WTC11 (cell line): ENCODE results near the gene GAL3ST3. TPM values are rescaled to one million over a fixed set of nuclear protein-coding genes. Genes with fewer than 3 reads are reported as not detected.

ENCODE experiments used
- ATAC-seq: fragments of 200-7000 bp; cut with Tn5 transposase; 2 replicates; pipeline ENCODE4 v1.10.0; 2021; ENCODE audit warnings: mild to moderate bottlenecking, moderate library complexity
- CTCF ChIA-PET: fragments of 300-600 bp; sonication (Branson Sonifier 250); formaldehyde crosslinking; loops from one replicate; lab custom pipeline; 2021; ENCODE audit warnings: antibody characterized with exemption; lab: Charles Lee
- POLR2A ChIA-PET: fragments of 350-600 bp; sonication (Branson Sonifier 250); formaldehyde crosslinking; loops from one replicate; lab custom pipeline; 2021; ENCODE audit warnings: antibody characterized with exemption; lab: Charles Lee
- DNase-seq: peaks from one replicate; pipeline ENCODE4 v3.0.0; 2021; ENCODE audit warnings: low spot score
- H3K27ac Mint-ChIP-seq: 2 replicates; pipeline ENCODE4 v1.8.0; 2021; ENCODE audit warnings: mixed read lengths
- H3K27me3 Mint-ChIP-seq: 2 replicates; pipeline ENCODE4 v1.8.0; 2021; ENCODE audit warnings: low read depth, mild to moderate bottlenecking, moderate library complexity, mixed read lengths
- H3K36me3 Mint-ChIP-seq: 2 replicates; pipeline ENCODE4 v1.8.0; 2021; ENCODE audit warnings: mixed read lengths
- H3K4me1 Mint-ChIP-seq: 2 replicates; pipeline ENCODE4 v1.8.0; 2022; ENCODE audit warnings: mixed read lengths
- H3K4me3 Mint-ChIP-seq: 2 replicates; pipeline ENCODE4 v1.8.0; 2021; ENCODE audit warnings: mild to moderate bottlenecking, moderate library complexity, mixed read lengths
- H3K9me3 Mint-ChIP-seq: 2 replicates; pipeline ENCODE4 v1.8.0; 2021; ENCODE audit warnings: mixed read lengths
- ELF4 ChIP-seq: sonication (generic); formaldehyde crosslinking; IDR thresholded peaks from 2 replicates; pipeline ENCODE4 v1.8.1; 2022; ENCODE audit warnings: low read depth, mild to moderate bottlenecking, moderate library complexity, missing genetic modification reagents
- EMX1 ChIP-seq: fragments of 250-450 bp; sonication (Bioruptor Pico); IDR thresholded peaks from 2 replicates; pipeline ENCODE4 v1.8.0; 2021; ENCODE audit warnings: mild to moderate bottlenecking
- ESRRA ChIP-seq: sonication (generic); formaldehyde crosslinking; IDR thresholded peaks from 2 replicates; pipeline ENCODE4 v1.8.1; 2022; ENCODE audit warnings: mild to moderate bottlenecking, missing genetic modification reagents, borderline replicate concordance
- ETV6 ChIP-seq: sonication (generic); formaldehyde crosslinking; IDR thresholded peaks from 2 replicates; pipeline ENCODE4 v1.8.1; 2022; ENCODE audit warnings: mild to moderate bottlenecking, missing genetic modification reagents
- FOXJ3 ChIP-seq: sonication (generic); formaldehyde crosslinking; IDR thresholded peaks from 2 replicates; pipeline ENCODE4 v1.9.0; 2021; ENCODE audit warnings: missing genetic modification reagents, mild to moderate bottlenecking, borderline replicate concordance
- JAZF1 ChIP-seq: fragments of 250-450 bp; sonication (Bioruptor Pico); IDR thresholded peaks from 2 replicates; pipeline ENCODE4 v1.9.0; 2021; ENCODE audit warnings: moderate library complexity, mild to moderate bottlenecking, inconsistent platforms
- JUN ChIP-seq: sonication (generic); formaldehyde crosslinking; IDR thresholded peaks from 2 replicates; pipeline ENCODE4 v1.8.0; 2023; ENCODE audit warnings: mild to moderate bottlenecking, missing genetic modification reagents
- NR1H2 ChIP-seq: sonication (generic); formaldehyde crosslinking; IDR thresholded peaks from 2 replicates; pipeline ENCODE4 v1.9.0; 2021; ENCODE audit warnings: mild to moderate bottlenecking, moderate library complexity, missing genetic modification reagents
- NR3C1 ChIP-seq: sonication (generic); formaldehyde crosslinking; conservative IDR thresholded peaks from 2 replicates; pipeline ENCODE4 v1.8.1; 2023; ENCODE audit warnings: low read depth, mild to moderate bottlenecking, missing genetic modification reagents
- RELA ChIP-seq: sonication (generic); formaldehyde crosslinking; IDR thresholded peaks from 2 replicates; pipeline ENCODE4 v1.8.1; 2022; ENCODE audit warnings: missing genetic modification reagents, mild to moderate bottlenecking, borderline replicate concordance
- ZNF138 ChIP-seq: sonication (generic); formaldehyde crosslinking; conservative IDR thresholded peaks from 2 replicates; pipeline ENCODE4 v1.8.1; 2022; ENCODE audit warnings: mild to moderate bottlenecking, moderate library complexity, missing genetic modification reagents
- ZNF232 ChIP-seq: sonication (generic); formaldehyde crosslinking; IDR thresholded peaks from 2 replicates; pipeline ENCODE4 v1.8.0; 2022; ENCODE audit warnings: mild to moderate bottlenecking, missing genetic modification reagents
- ZNF396 ChIP-seq: fragments of 250-450 bp; sonication (Bioruptor Pico); IDR thresholded peaks from 2 replicates; pipeline ENCODE4 v1.8.0; 2021; ENCODE audit warnings: mild to moderate bottlenecking, moderate library complexity, borderline replicate concordance
- ZNF671 ChIP-seq: fragments of 250-450 bp; sonication (Bioruptor Pico); IDR thresholded peaks from 2 replicates; pipeline ENCODE4 v1.8.0; 2021; ENCODE audit warnings: mild to moderate bottlenecking
- total RNA-seq: library from RNA; stranded (reverse); gene quantifications from 3 replicates; pipeline ENCODE4 v1.2.3, GENCODE V29; 2021
- TF ChIP-seq, protein P1 (sequence below): sonication (generic); formaldehyde crosslinking; IDR thresholded peaks from 2 replicates; pipeline ENCODE4 v1.8.0; 2023; ENCODE audit warnings: mild to moderate bottlenecking, missing genetic modification reagents
- TF ChIP-seq, protein P2 (sequence below): sonication (generic); formaldehyde crosslinking; IDR thresholded peaks from 2 replicates; pipeline ENCODE4 v1.8.0; 2023; ENCODE audit warnings: missing genetic modification reagents, mild to moderate bottlenecking, borderline replicate concordance
- TF ChIP-seq, protein P3 (sequence below): sonication (generic); formaldehyde crosslinking; IDR thresholded peaks from 2 replicates; pipeline ENCODE4 v1.8.1; 2022; ENCODE audit warnings: low read depth, missing genetic modification reagents, borderline replicate concordance

Gene GAL3ST3
- total RNA-seq, 1 experiment from 2014 or later = 21.3 TPM

DNA sequence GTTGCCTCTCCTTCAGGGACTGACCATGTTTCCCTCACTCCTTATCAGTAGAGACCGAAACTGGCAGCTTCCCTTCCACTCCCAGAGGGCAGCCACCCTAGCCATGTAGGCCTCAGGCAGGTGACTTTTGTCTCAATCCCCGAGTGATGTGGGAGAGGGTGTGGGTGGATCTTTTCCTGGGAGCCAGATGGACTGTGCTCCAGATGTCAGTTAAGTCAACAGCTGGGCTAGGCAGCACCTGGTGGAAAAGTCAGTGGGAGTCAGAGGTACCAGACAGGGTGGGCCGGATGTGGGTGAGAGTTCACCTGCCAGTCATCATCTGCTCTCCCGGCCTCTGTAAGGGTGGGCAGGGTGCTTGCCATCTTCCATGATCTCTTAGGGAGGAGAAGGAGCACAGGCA lies 44.8 kb downstream of the GAL3ST3 start (continued):
- TF ChIP-seq JAZF1 (CRISPR knock-in tag) = no peak
- no peak for TF ChIP-seq EMX1 (CRISPR knock-in tag)
- no peak for TF ChIP-seq ESRRA (CRISPR knock-in tag)
- TF ChIP-seq, protein P1, sequence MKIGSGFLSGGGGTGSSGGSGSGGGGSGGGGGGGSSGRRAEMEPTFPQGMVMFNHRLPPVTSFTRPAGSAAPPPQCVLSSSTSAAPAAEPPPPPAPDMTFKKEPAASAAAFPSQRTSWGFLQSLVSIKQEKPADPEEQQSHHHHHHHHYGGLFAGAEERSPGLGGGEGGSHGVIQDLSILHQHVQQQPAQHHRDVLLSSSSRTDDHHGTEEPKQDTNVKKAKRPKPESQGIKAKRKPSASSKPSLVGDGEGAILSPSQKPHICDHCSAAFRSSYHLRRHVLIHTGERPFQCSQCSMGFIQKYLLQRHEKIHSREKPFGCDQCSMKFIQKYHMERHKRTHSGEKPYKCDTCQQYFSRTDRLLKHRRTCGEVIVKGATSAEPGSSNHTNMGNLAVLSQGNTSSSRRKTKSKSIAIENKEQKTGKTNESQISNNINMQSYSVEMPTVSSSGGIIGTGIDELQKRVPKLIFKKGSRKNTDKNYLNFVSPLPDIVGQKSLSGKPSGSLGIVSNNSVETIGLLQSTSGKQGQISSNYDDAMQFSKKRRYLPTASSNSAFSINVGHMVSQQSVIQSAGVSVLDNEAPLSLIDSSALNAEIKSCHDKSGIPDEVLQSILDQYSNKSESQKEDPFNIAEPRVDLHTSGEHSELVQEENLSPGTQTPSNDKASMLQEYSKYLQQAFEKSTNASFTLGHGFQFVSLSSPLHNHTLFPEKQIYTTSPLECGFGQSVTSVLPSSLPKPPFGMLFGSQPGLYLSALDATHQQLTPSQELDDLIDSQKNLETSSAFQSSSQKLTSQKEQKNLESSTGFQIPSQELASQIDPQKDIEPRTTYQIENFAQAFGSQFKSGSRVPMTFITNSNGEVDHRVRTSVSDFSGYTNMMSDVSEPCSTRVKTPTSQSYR = no peak
- no peak for TF ChIP-seq FOXJ3
- TF ChIP-seq NR3C1 (CRISPR knock-in tag) = no peak
- no peak for TF ChIP-seq NR1H2 (CRISPR knock-in tag)
- no peak for TF ChIP-seq ZNF396 (CRISPR knock-in tag)
- TF ChIP-seq, all 79 proteins: peak for 0

DNA sequence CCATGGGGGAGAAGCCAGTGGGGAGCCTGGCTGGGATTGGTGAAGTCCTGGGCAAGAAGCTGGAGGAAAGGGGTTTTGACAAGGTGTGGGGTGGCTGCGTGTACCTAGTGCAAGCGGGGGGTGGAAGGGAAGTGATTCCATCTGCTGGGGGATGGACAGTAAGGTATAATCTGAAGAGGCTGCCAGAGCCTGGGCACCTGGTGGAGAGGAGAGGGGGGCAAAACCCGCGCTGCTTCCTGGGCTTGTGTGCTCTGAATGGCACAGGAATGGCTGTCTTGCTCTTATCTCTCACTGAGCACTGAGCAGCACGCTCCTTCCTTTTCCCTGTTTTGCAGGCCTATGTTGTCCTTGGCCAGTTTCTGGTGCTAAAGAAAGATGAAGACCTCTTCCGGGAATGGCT lies 45.7 kb downstream of the GAL3ST3 start:
- no peak for ATAC-seq
- 0 out of 2 replicates have a peak overlapping the region, but pooled peaks have one; percentile 67 for H3K27ac Mint-ChIP-seq
- no peaks in the 10 kb centered on the region for H3K27me3 Mint-ChIP-seq
- H3K36me3 Mint-ChIP-seq = peaks cover 40% of the 10 kb centered on the region
- DNase-seq = no peak
- ChIA-PET CTCF (interaction anchor here (0.8 to 1.5 kb wide), 6 partner anchors 8 to 144 kb away, joined by 4 to 10 read pairs (median 8); partner anchors contain the start of genes CFL1 and CST6), POLR2A (no interaction called here)
- H3K9me3 Mint-ChIP-seq = no peaks in the 10 kb centered on the region
- TF ChIP-seq ZNF671 (CRISPR knock-in tag) (no peak), JUN (no peak), ETV6 (CRISPR knock-in tag) (no peak), NR1H2 (CRISPR knock-in tag) (no peak), ZNF138 (CRISPR knock-in tag) (no peak), RELA (CRISPR knock-in tag) (no peak)
- TF ChIP-seq, protein P2, sequence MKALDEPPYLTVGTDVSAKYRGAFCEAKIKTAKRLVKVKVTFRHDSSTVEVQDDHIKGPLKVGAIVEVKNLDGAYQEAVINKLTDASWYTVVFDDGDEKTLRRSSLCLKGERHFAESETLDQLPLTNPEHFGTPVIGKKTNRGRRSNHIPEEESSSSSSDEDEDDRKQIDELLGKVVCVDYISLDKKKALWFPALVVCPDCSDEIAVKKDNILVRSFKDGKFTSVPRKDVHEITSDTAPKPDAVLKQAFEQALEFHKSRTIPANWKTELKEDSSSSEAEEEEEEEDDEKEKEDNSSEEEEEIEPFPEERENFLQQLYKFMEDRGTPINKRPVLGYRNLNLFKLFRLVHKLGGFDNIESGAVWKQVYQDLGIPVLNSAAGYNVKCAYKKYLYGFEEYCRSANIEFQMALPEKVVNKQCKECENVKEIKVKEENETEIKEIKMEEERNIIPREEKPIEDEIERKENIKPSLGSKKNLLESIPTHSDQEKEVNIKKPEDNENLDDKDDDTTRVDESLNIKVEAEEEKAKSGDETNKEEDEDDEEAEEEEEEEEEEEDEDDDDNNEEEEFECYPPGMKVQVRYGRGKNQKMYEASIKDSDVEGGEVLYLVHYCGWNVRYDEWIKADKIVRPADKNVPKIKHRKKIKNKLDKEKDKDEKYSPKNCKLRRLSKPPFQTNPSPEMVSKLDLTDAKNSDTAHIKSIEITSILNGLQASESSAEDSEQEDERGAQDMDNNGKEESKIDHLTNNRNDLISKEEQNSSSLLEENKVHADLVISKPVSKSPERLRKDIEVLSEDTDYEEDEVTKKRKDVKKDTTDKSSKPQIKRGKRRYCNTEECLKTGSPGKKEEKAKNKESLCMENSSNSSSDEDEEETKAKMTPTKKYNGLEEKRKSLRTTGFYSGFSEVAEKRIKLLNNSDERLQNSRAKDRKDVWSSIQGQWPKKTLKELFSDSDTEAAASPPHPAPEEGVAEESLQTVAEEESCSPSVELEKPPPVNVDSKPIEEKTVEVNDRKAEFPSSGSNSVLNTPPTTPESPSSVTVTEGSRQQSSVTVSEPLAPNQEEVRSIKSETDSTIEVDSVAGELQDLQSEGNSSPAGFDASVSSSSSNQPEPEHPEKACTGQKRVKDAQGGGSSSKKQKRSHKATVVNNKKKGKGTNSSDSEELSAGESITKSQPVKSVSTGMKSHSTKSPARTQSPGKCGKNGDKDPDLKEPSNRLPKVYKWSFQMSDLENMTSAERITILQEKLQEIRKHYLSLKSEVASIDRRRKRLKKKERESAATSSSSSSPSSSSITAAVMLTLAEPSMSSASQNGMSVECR (CRISPR knock-in tag) = no peak
- H3K4me3 Mint-ChIP-seq = peak overlapping the region; percentile 96
- H3K4me1 Mint-ChIP-seq = peaks cover 21% of the 10 kb centered on the region

DNA sequence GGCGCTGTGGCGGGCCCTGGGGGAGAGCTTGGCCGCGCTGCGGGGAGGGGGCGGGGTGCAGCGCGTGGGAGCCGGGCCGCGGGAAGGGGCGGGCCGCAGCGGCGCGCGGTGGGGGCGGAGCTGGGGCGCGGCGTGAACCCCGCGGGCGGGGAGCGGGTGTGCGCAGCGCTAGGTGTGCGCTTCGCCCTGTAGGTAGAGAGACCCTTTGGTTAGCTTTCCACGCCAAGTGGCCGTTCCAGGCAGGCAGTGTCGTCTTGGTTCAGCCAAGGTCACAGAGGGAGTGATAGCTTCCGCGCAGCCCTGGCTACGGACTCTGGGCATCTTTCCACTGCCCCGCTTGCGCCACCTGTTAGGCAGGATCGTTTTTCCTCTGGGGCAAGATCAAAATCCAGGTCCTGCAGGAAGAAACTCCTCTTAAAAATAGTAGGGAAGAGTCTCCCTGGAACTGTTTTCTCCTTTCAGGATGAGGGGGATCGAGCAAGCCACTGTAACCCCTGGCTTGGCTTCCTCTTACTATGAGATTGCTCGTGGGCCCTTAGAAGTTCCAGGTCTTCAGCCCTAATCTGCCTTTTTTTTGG lies 46.2 kb downstream of the GAL3ST3 start:
- Mint-ChIP-seq H3K27ac (peak overlapping the region; percentile 67), H3K4me1 (peaks cover 21% of the 10 kb centered on the region), H3K4me3 (peak overlapping the region; percentile 96), H3K36me3 (peaks cover 46% of the 10 kb centered on the region), H3K27me3 (no peaks in the 10 kb centered on the region), H3K9me3 (no peaks in the 10 kb centered on the region)
- CTCF ChIA-PET = interaction anchor here (0.8 to 1.5 kb wide), 11 partner anchors 9 to 280 kb away, joined by 3 to 10 read pairs (median 5); partner anchors contain the start of genes CFL1, CST6 and FIBP
- no peak for TF ChIP-seq ELF4 (CRISPR knock-in tag)
- TF ChIP-seq, protein P3, sequence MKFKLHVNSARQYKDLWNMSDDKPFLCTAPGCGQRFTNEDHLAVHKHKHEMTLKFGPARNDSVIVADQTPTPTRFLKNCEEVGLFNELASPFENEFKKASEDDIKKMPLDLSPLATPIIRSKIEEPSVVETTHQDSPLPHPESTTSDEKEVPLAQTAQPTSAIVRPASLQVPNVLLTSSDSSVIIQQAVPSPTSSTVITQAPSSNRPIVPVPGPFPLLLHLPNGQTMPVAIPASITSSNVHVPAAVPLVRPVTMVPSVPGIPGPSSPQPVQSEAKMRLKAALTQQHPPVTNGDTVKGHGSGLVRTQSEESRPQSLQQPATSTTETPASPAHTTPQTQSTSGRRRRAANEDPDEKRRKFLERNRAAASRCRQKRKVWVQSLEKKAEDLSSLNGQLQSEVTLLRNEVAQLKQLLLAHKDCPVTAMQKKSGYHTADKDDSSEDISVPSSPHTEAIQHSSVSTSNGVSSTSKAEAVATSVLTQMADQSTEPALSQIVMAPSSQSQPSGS = 0 out of 2 replicates have a peak, but pooled peaks have one; percentile 7
- TF ChIP-seq ZNF232 (CRISPR knock-in tag) = 0 out of 2 replicates have a peak, but pooled peaks have one; percentile 8
- DNase-seq (no peak), ATAC-seq (peak; percentile 2; the same call in 1 of the 2 replicates)
- POLR2A ChIA-PET = interaction anchor here (1.0 kb wide), 1 partner anchor 91 kb away, joined by 4 read pairs; no protein-coding TSS in a partner anchor
